OCI-LY7 (cell line): ENCODE results near the gene OXSM.

ENCODE experiments used
- EZH2phosphoT487 ChIP-seq: fragments of 200-600 bp; sonication (generic); IDR thresholded peaks from 2 replicates; pipeline ENCODE4 v1.6.1; 2018; ENCODE audit warnings: low read depth, borderline replicate concordance, mild to moderate bottlenecking, mixed run types, antibody characterized with exemption, low read length, moderate library complexity, mixed read lengths
- TF ChIP-seq, protein P1 (sequence below): fragments of 200-600 bp; sonication (generic); conservative IDR thresholded peaks from 2 replicates; pipeline ENCODE4 v1.5.1; 2014; ENCODE audit warnings: mild to moderate bottlenecking, antibody characterized with exemption, low read length, moderate library complexity, mixed read lengths

GRCh38 chr3:25783661-25784512 is 6.0 kb upstream of the OXSM start:
- TF ChIP-seq, protein P1, sequence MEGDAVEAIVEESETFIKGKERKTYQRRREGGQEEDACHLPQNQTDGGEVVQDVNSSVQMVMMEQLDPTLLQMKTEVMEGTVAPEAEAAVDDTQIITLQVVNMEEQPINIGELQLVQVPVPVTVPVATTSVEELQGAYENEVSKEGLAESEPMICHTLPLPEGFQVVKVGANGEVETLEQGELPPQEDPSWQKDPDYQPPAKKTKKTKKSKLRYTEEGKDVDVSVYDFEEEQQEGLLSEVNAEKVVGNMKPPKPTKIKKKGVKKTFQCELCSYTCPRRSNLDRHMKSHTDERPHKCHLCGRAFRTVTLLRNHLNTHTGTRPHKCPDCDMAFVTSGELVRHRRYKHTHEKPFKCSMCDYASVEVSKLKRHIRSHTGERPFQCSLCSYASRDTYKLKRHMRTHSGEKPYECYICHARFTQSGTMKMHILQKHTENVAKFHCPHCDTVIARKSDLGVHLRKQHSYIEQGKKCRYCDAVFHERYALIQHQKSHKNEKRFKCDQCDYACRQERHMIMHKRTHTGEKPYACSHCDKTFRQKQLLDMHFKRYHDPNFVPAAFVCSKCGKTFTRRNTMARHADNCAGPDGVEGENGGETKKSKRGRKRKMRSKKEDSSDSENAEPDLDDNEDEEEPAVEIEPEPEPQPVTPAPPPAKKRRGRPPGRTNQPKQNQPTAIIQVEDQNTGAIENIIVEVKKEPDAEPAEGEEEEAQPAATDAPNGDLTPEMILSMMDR: no peak
- no peak for TF ChIP-seq EZH2phosphoT487
